Endothelial cell (in vitro differentiated cells): Measurements from ENCODE around the gene ZFC3H1. TPM values are rescaled to one million over a fixed set of nuclear protein-coding genes. Genes with fewer than 3 reads are reported as not detected.
"Not testable (repeated sequence)": the region's sequence is repeated elsewhere in the genome, so short reads cannot be mapped to it uniquely, and the experiment has no call there.

Source experiments
- DNase-seq: peaks from one replicate; pipeline ENCODE4 v3.0.0; 2021; ENCODE audit warnings: low spot score
- H3K27ac Mint-ChIP-seq: one replicate; pipeline ENCODE4 v1.8.0; 2021; ENCODE audit warnings: mixed read lengths, inconsistent platforms; ENCODE audit not compliant: unreplicated experiment
- H3K27me3 Mint-ChIP-seq: one replicate; pipeline ENCODE4 v1.8.0; 2021; ENCODE audit warnings: mild to moderate bottlenecking, moderate library complexity, mixed read lengths, inconsistent platforms; ENCODE audit not compliant: unreplicated experiment
- H3K36me3 Mint-ChIP-seq: one replicate; pipeline ENCODE4 v1.8.0; 2021; ENCODE audit warnings: mild to moderate bottlenecking, low read depth, mixed read lengths, inconsistent platforms; ENCODE audit not compliant: unreplicated experiment
- H3K4me1 Mint-ChIP-seq: one replicate; pipeline ENCODE4 v1.8.0; 2021; ENCODE audit warnings: mild to moderate bottlenecking, mixed read lengths, inconsistent platforms; ENCODE audit not compliant: unreplicated experiment
- H3K4me3 Mint-ChIP-seq: one replicate; pipeline ENCODE4 v1.8.0; 2021; ENCODE audit warnings: mild to moderate bottlenecking, mixed read lengths, inconsistent platforms; ENCODE audit not compliant: unreplicated experiment
- H3K9me3 Mint-ChIP-seq: one replicate; pipeline ENCODE4 v1.8.0; 2021; ENCODE audit warnings: mixed read lengths, inconsistent platforms; ENCODE audit not compliant: unreplicated experiment
- total RNA-seq: library from RNA; stranded (reverse); fragmentation: NEBNext Ultra II Directional; extraction: Animal tissue kit (Norgen Biotek cat#: 25700); gene quantifications from one replicate; pipeline ENCODE4 v1.2.1, GENCODE V29; 2021; ENCODE audit not compliant: unreplicated experiment
- TF ChIP-seq, protein P1 (sequence below): fragments of 200-600 bp; sonication (generic); IDR thresholded peaks from one replicate; pipeline ENCODE4 v1.5.0; 2021; ENCODE audit warnings: antibody characterized with exemption; ENCODE audit not compliant: unreplicated experiment

Gene ZFC3H1
- total RNA-seq, 1 donor from 2014 or later = 42.8 TPM

DNA sequence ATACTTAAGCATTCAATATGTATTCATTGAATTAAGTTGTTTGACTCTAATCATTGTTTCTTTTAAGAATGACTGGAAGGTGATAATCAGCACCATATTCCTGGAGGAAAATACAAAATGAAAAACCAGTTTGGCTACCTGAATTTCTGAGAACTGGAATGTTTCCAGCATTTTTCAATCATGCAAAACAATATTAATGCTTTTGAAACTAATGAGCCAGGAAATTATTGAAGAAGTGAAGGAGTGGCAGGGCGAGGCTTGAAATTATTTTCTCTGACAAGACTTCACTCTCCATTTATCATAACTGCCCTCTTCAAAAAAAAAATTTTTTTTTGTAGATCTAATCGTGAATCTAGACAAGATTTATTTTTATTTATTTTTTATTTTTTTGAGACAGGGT, 41.3 kb upstream of the ZFC3H1 start:
- Mint-ChIP-seq H3K4me1 (no peaks in the 10 kb centered on the region), H3K9me3 (no peaks in the 10 kb centered on the region), H3K27ac (no peak overlapping the region), H3K36me3 (peaks cover 11% of the 10 kb centered on the region), H3K4me3 (no peak overlapping the region), H3K27me3 (no peaks in the 10 kb centered on the region)
- no peak for DNase-seq
- TF ChIP-seq, protein P1, sequence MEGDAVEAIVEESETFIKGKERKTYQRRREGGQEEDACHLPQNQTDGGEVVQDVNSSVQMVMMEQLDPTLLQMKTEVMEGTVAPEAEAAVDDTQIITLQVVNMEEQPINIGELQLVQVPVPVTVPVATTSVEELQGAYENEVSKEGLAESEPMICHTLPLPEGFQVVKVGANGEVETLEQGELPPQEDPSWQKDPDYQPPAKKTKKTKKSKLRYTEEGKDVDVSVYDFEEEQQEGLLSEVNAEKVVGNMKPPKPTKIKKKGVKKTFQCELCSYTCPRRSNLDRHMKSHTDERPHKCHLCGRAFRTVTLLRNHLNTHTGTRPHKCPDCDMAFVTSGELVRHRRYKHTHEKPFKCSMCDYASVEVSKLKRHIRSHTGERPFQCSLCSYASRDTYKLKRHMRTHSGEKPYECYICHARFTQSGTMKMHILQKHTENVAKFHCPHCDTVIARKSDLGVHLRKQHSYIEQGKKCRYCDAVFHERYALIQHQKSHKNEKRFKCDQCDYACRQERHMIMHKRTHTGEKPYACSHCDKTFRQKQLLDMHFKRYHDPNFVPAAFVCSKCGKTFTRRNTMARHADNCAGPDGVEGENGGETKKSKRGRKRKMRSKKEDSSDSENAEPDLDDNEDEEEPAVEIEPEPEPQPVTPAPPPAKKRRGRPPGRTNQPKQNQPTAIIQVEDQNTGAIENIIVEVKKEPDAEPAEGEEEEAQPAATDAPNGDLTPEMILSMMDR = no peak

DNA sequence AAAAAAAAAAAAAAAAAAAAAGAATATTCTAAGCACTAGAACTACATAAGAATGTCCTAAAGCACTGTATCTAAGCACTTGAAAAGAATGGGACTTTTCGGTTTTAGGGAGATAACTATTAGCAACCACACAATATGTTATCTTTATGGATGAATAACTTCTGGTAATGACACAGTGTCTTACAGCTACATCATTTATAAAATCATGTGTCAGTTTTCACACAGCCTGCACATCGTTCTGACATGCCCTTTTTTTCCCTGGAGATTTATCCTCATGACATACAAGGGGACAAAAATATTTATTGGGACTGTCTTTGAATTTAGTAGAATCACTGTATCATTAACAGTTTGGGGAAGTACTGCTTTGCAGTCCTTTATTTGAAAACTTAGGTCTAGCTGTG, 39.6 kb upstream of the ZFC3H1 start:
- Mint-ChIP-seq H3K36me3 (peaks cover 21% of the 10 kb centered on the region), H3K4me1 (no peaks in the 10 kb centered on the region), H3K4me3 (no peak overlapping the region), H3K9me3 (no peaks in the 10 kb centered on the region), H3K27ac (no peak overlapping the region), H3K27me3 (peaks cover 2% of the 10 kb centered on the region)
- DNase-seq = no peak
- TF ChIP-seq, protein P1 = no peak

DNA sequence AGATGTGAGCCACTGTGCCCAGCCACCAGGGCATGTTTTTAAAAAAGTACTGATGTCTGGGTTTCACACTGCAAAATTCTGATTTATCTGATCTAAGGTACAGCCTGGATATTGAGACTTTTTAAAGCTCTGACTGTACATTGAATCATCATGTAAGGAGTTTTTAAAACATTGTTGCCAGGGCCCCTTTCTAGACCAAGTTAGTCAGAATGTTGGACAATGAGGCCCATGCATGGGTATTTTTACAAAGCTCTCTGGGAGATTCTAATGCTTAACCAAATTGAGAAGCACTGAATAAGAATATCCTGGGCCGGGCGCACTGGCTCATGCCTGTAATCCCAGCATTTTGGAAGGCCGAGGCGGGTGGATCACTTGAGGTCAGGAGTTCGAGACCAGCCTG, 38.9 kb upstream of the ZFC3H1 start:
- H3K36me3 Mint-ChIP-seq = peaks cover 22% of the 10 kb centered on the region
- no peak for DNase-seq
- H3K27me3 Mint-ChIP-seq = peaks cover 2% of the 10 kb centered on the region
- TF ChIP-seq, protein P1 = no peak
- no peak overlapping the region for H3K4me3 Mint-ChIP-seq
- no peaks in the 10 kb centered on the region for H3K9me3 Mint-ChIP-seq
- H3K27ac Mint-ChIP-seq = no peak overlapping the region
- no peaks in the 10 kb centered on the region for H3K4me1 Mint-ChIP-seq

DNA sequence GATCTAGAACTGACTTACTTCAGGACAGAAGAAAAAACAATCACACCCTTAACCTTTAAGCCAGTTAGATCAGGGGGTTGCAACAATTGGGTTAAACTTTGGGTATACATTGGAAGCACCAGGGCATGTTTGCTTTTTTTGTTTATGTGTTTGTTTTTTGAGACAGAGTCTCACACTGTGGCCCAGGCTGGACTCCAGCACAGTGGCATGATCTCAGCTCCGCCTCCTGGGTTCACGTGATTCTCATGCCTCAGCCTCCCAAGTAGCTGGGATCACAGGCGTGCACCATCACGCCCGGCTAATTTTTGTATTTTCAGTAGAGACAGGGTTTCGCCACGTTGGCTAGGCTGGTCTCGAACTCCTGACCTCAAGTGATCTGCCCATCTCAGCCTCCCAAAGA, 38.5 kb upstream of the ZFC3H1 start:
- not testable (repeated sequence) for H3K27me3 Mint-ChIP-seq, H3K9me3 Mint-ChIP-seq, H3K4me1 Mint-ChIP-seq, H3K27ac Mint-ChIP-seq, DNase-seq
- Mint-ChIP-seq H3K4me3 (peak overlapping the region; percentile 73), H3K36me3 (peaks cover 22% of the 10 kb centered on the region)

DNA sequence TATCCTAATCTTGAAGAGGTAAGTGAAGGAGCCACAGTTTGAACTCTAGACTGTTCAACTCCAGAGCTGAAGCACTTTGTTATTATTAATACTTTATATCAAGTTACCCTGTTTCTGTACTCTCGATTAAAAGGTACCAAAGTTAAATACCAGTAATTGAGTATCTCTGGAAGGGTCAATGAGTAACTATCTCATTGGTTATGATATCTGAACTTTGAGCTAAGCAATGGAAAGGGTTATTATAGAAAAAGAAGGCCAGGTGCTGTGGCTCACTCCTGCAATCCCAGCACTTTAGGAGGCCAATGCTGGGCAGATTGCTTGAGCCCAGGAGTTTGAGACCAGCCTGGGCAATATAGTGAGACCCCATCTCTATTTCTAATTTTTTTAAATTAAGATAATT, 32.1 kb upstream of the ZFC3H1 start:
- Mint-ChIP-seq H3K9me3 (no peaks in the 10 kb centered on the region), H3K36me3 (peaks cover 24% of the 10 kb centered on the region), H3K4me3 (no peak overlapping the region), H3K27ac (no peak overlapping the region), H3K27me3 (peaks cover 2% of the 10 kb centered on the region), H3K4me1 (no peaks in the 10 kb centered on the region)
- no peak for DNase-seq
- TF ChIP-seq, protein P1 = no peak
